Measurements from ENCODE around the gene SWAP70. TPM values are rescaled to one million over a fixed set of nuclear protein-coding genes. Genes with fewer than 3 reads are reported as not detected.

Gene SWAP70
- total RNA-seq, 1 experiment from 2014 or later = 21.1 TPM

- H3K27me3 ChIP-seq (replicated peaks; ENCODE audit: insufficient read depth, low read depth, low read length, poor library complexity) = no peaks in the 10 kb centered on the region
- intact Hi-C loops (cut with micrococcal nuclease; ENCODE audit: unreplicated experiment) = no loop called here
- no TSS peak for BruUV-seq (replicated peaks)
- peaks cover 27% of the 10 kb centered on the region for H3K4me1 ChIP-seq (ENCODE audit: insufficient read depth, low read length, poor library complexity, severe bottlenecking)
- H3K9me3 ChIP-seq (ENCODE audit: low read depth, low read length, poor library complexity, severe bottlenecking) = no peaks in the 10 kb centered on the region
- no peak overlapping the region for H3K4me3 ChIP-seq (ENCODE audit: low read depth, low read length, poor library complexity, severe bottlenecking)
- peak; percentile 21 for DNase-seq (ENCODE audit: low spot score)
- TF ChIP-seq, protein P1, sequence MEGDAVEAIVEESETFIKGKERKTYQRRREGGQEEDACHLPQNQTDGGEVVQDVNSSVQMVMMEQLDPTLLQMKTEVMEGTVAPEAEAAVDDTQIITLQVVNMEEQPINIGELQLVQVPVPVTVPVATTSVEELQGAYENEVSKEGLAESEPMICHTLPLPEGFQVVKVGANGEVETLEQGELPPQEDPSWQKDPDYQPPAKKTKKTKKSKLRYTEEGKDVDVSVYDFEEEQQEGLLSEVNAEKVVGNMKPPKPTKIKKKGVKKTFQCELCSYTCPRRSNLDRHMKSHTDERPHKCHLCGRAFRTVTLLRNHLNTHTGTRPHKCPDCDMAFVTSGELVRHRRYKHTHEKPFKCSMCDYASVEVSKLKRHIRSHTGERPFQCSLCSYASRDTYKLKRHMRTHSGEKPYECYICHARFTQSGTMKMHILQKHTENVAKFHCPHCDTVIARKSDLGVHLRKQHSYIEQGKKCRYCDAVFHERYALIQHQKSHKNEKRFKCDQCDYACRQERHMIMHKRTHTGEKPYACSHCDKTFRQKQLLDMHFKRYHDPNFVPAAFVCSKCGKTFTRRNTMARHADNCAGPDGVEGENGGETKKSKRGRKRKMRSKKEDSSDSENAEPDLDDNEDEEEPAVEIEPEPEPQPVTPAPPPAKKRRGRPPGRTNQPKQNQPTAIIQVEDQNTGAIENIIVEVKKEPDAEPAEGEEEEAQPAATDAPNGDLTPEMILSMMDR (conservative IDR thresholded peaks at IDR 0.05; ENCODE audit: low read depth, low read length) = no peak
- TF ChIP-seq EZH2 (IDR thresholded peaks at IDR 0.05; ENCODE audit: borderline replicate concordance, low read depth, low read length, poor library complexity, severe bottlenecking) = no peak
- ChIA-PET POLR2A (ENCODE audit: low non-redundant PET) (no interaction called here), CTCF (interaction anchor here (1.1 kb wide), 1 partner anchor 30 kb away, joined by 3 read pairs; no protein-coding TSS in a partner anchor)
- H3K27ac ChIP-seq (ENCODE audit: low read depth, low read length, poor library complexity, severe bottlenecking) = peak overlapping the region; percentile 44
- no peaks in the 10 kb centered on the region for H3K36me3 ChIP-seq (ENCODE audit: insufficient read depth, low read length, poor library complexity, severe bottlenecking)
Measured at GRCh38 chr11:9717719-9718118, 53.8 kb downstream of the SWAP70 start.

DNA sequence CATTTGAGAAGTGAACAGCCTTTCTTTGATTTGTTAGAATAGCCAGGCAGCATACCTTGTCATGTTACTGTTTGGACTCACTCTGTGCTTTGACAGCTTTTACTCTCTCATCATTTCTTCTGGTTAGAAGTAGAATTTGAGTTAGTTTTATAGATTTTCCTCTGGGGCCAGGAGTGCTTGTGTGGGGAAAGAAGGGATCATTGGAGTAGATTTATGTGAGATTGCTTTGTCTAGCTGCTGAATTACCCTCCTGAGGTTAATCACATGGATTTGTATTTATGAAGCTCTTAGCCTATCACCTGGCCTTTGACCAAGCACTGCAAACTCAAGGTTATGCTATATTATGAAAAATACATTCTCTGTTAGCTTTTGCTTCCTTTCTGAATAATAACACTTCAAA lies 54.3 kb downstream of the SWAP70 start:
- BruUV-seq (replicated peaks) = no TSS peak
- H3K4me1 ChIP-seq (ENCODE audit: insufficient read depth, low read length, poor library complexity, severe bottlenecking) = peaks cover 27% of the 10 kb centered on the region
- no peaks in the 10 kb centered on the region for H3K27me3 ChIP-seq (replicated peaks; ENCODE audit: insufficient read depth, low read depth, low read length, poor library complexity)
- no peak overlapping the region for H3K4me3 ChIP-seq (ENCODE audit: low read depth, low read length, poor library complexity, severe bottlenecking)
- H3K27ac ChIP-seq (ENCODE audit: low read depth, low read length, poor library complexity, severe bottlenecking) = peak overlapping the region; percentile 44
- ChIA-PET POLR2A (ENCODE audit: low non-redundant PET) (no interaction called here), CTCF (no interaction called here)
- H3K36me3 ChIP-seq (ENCODE audit: insufficient read depth, low read length, poor library complexity, severe bottlenecking) = no peaks in the 10 kb centered on the region
- intact Hi-C loops (cut with micrococcal nuclease; ENCODE audit: unreplicated experiment) = no loop called here
- DNase-seq (ENCODE audit: low spot score) = no peak
- TF ChIP-seq, protein P1 (conservative IDR thresholded peaks at IDR 0.05; ENCODE audit: low read depth, low read length) = no peak
- no peak for TF ChIP-seq EZH2 (IDR thresholded peaks at IDR 0.05; ENCODE audit: borderline replicate concordance, low read depth, low read length, poor library complexity, severe bottlenecking)
- no peaks in the 10 kb centered on the region for H3K9me3 ChIP-seq (ENCODE audit: low read depth, low read length, poor library complexity, severe bottlenecking)

GRCh38 chr11:9719566-9720289 lies 55.9 kb downstream of the SWAP70 start:
- BruUV-seq (replicated peaks) = no TSS peak
- Histone ChIP-seq H3K27me3 (replicated peaks; ENCODE audit: insufficient read depth, low read depth, low read length, poor library complexity) (no peaks in the 10 kb centered on the region), H3K4me1 (ENCODE audit: insufficient read depth, low read length, poor library complexity, severe bottlenecking) (peaks cover 27% of the 10 kb centered on the region), H3K4me3 (ENCODE audit: low read depth, low read length, poor library complexity, severe bottlenecking) (no peak overlapping the region), H3K36me3 (ENCODE audit: insufficient read depth, low read length, poor library complexity, severe bottlenecking) (no peaks in the 10 kb centered on the region), H3K9me3 (ENCODE audit: low read depth, low read length, poor library complexity, severe bottlenecking) (no peaks in the 10 kb centered on the region), H3K27ac (ENCODE audit: low read depth, low read length, poor library complexity, severe bottlenecking) (peak overlapping the region; percentile 18)
- ChIA-PET CTCF (no interaction called here), POLR2A (ENCODE audit: low non-redundant PET) (interaction anchor here (0.7 to 0.8 kb wide), 2 partner anchors 12 to 1710 kb away, joined by 3 to 4 read pairs; no protein-coding TSS in a partner anchor)
- intact Hi-C loops (cut with micrococcal nuclease; ENCODE audit: unreplicated experiment) = no loop called here
- no peak for TF ChIP-seq EZH2 (IDR thresholded peaks at IDR 0.05; ENCODE audit: borderline replicate concordance, low read depth, low read length, poor library complexity, severe bottlenecking)
- DNase-seq (ENCODE audit: low spot score) = peak; percentile 51

DNA sequence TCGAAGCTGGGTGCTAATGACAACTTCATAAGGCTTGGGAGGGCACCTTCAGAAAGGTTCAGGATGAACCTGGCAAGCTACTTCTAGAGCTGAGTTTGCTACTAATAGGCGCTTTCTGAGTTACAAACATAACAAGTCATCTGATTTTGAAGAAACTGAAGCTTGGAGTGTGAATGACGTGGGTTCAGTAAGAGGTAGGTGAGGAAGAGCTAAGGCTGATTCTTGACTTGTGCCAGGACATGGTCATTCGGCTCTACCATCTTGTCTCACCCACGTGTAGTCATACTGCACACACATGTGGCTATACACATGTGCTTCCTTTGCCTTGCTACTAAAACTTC lies 56.4 kb downstream of the SWAP70 start:
- no peaks in the 10 kb centered on the region for H3K36me3 ChIP-seq (ENCODE audit: insufficient read depth, low read length, poor library complexity, severe bottlenecking)
- ChIA-PET CTCF (no interaction called here), POLR2A (ENCODE audit: low non-redundant PET) (interaction anchor here (0.7 to 0.8 kb wide), 2 partner anchors 12 to 1710 kb away, joined by 3 to 4 read pairs; no protein-coding TSS in a partner anchor)
- TF ChIP-seq, protein P1 (conservative IDR thresholded peaks at IDR 0.05; ENCODE audit: low read depth, low read length) = no peak
- TF ChIP-seq EZH2 (IDR thresholded peaks at IDR 0.05; ENCODE audit: borderline replicate concordance, low read depth, low read length, poor library complexity, severe bottlenecking) = no peak
- no peaks in the 10 kb centered on the region for H3K9me3 ChIP-seq (ENCODE audit: low read depth, low read length, poor library complexity, severe bottlenecking)
- no peaks in the 10 kb centered on the region for H3K27me3 ChIP-seq (replicated peaks; ENCODE audit: insufficient read depth, low read depth, low read length, poor library complexity)
- no peak overlapping the region for H3K4me3 ChIP-seq (ENCODE audit: low read depth, low read length, poor library complexity, severe bottlenecking)
- H3K4me1 ChIP-seq (ENCODE audit: insufficient read depth, low read length, poor library complexity, severe bottlenecking) = peaks cover 27% of the 10 kb centered on the region
- DNase-seq (ENCODE audit: low spot score) = no peak
- no TSS peak for BruUV-seq (replicated peaks)
- intact Hi-C loops (cut with micrococcal nuclease; ENCODE audit: unreplicated experiment) = no loop called here
- H3K27ac ChIP-seq (ENCODE audit: low read depth, low read length, poor library complexity, severe bottlenecking) = peak overlapping the region; percentile 18
